ENCODE measurements around the gene UGT2B11. TPM values are rescaled to one million over a fixed set of nuclear protein-coding genes. Genes with fewer than 3 reads are reported as not detected.
"Not testable (repeated sequence)": the region's sequence is repeated elsewhere in the genome, so short reads cannot be mapped to it uniquely, and the experiment has no call there.

Gene UGT2B11
- not detected in 2 replicates for total RNA-seq

DNA sequence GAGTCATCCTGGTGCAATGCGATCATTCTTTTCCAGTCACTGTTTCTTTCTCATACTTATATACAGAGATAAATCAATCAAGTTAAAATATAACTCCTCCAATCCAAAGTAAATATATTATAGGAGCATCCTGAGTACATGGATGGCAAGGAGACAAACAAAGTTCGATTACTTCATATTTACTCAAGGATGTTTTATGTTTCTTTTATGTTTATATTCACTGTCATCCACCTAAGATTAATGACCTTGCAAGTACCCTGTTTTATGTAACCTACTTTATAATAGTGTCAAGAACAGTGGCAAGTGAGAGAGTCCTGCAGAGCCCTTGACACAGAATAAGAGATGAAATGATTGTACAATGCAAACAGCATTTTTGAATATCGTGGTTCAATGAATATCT is at the start of gene UGT2B11:
Gene UGT2B11 (minus strand): TSS at position 33 of the 400 bp plus-strand sequence. CDS start 26 bp downstream, at position 7.
- DNase-seq (ENCODE audit: low read depth), result no peak
- TF ChIP-seq, protein P1, sequence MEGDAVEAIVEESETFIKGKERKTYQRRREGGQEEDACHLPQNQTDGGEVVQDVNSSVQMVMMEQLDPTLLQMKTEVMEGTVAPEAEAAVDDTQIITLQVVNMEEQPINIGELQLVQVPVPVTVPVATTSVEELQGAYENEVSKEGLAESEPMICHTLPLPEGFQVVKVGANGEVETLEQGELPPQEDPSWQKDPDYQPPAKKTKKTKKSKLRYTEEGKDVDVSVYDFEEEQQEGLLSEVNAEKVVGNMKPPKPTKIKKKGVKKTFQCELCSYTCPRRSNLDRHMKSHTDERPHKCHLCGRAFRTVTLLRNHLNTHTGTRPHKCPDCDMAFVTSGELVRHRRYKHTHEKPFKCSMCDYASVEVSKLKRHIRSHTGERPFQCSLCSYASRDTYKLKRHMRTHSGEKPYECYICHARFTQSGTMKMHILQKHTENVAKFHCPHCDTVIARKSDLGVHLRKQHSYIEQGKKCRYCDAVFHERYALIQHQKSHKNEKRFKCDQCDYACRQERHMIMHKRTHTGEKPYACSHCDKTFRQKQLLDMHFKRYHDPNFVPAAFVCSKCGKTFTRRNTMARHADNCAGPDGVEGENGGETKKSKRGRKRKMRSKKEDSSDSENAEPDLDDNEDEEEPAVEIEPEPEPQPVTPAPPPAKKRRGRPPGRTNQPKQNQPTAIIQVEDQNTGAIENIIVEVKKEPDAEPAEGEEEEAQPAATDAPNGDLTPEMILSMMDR (conservative IDR thresholded peaks at IDR 0.05; ENCODE audit: low read depth, low read length), result no peak
- H3K4me3 ChIP-seq (ENCODE audit: low read depth, low read length), result no peak within 1 kb of the TSS

DNA sequence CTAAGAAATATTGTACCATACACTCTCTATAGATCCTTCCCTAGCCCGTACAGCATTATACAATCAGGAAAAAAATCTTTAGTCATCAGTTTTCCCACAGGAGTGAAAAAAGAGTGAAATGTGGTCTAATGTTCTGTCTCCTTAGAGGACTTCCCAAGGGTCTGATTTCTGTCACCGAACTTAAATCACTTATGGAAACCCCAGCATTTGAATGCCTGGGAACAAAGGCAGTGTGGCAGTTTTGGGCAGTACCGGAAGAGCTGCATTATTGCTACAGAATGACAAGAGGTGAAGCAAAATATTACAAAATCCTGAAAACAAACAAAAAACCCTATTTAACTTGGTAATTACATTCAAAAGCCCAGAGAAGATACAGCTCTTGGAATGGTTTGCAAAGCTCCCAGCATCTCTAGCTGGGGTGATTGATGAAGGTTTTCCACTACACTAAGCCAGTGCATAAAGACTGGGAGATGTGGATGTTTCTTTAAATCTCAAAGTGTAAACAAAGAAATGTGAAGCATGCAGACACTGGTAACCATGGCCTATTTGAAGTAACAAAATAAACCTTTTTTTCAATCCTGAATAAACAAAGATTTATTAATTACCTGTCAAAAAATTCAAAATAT is 38.7 kb upstream of the UGT2B11 start:
- not testable (repeated sequence) for DNase-seq (ENCODE audit: low read depth); H3K4me3 ChIP-seq (ENCODE audit: low read depth, low read length)

DNA sequence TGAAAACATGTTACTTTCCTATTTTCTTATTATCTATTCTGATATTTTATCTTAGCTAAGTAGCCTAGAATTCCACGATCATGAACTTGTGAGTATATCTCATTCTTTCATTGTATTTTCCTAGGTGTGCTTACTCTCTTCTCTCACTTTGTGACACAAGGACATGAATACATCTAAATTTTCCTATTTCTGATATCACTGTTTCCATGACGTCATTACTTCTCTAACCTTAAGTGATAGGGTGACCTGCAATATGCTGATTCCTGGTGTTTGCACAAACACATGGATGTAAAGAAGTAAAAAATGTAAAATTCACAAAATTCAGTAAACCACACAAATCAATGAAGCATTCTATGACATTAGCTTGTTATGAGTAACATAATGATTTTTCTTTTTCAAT is 36.3 kb upstream of the UGT2B11 start:
- not testable (repeated sequence) for DNase-seq (ENCODE audit: low read depth); H3K4me3 ChIP-seq (ENCODE audit: low read depth, low read length)

DNA sequence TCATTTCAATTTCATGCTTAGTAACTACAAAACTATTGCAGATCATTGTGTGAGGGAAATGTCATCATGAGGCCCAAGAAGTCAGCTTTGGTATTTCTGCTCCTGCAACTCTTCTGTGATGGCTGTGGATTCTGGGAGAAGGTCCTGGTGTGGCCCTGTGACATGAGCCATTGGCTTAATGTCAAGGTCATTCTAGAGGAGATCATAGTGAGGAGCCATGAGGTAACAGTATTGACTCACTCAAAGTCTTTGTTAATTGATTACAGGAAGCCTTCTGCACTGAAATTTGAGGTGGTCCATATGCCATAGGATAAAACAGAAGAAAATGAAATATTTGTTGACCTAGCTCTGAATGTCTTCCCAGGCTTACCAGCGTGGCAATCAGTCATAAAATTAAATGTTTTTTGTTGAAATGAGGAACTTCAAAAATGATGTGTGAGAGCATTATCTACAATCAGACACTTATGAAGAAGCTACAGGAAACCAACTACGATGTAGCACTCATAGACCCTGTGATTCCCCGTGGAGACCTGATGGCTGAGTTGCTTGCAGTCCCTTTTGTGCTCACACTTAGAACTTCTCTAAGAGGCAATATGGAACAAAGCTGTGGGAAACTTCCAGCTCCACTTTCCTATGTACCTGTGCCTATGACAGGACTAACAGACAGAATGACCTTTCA is 28.2 kb upstream of the UGT2B11 start:
- DNase-seq (ENCODE audit: low read depth); H3K4me3 ChIP-seq (ENCODE audit: low read depth, low read length): not testable (repeated sequence)

DNA sequence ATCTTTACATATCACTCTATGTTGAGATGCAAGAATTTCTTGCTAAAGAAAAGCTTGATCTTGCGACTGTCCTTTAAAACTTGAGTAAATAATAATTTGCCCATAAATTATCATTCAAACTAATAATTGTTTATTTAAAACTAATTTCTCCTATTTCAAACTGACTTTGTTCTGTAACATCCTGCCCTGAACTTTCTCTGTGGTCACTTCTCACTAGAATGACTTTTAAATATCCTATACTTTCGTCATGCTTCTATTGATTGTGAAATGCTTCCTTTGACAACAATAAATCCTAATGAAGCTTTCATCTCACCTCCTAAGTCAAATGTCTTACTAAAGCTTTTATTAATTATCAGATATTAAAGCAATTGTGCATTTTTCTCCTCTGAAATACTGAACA is 27.2 kb upstream of the UGT2B11 start:
- not testable (repeated sequence) for DNase-seq (ENCODE audit: low read depth); H3K4me3 ChIP-seq (ENCODE audit: low read depth, low read length)

DNA sequence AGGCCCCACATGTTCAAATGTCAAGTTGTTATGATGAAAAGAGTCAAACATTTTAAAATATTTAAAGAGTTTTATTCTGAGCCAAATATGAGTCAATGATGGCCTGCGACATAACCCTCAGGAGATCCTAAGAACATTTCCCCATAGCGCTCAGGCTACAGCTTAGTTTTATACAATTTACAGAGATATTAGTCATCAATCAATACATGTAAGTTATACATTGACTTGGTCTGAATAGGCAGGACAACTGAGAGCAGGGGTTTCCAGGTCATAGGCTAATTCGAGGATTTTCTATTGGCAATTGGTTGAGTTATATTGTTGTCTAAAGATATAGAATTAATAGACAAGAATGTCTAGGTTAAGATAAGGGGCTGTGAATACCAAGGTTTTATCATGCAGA is 26.2 kb upstream of the UGT2B11 start:
- not testable (repeated sequence) for DNase-seq (ENCODE audit: low read depth); H3K4me3 ChIP-seq (ENCODE audit: low read depth, low read length)

DNA sequence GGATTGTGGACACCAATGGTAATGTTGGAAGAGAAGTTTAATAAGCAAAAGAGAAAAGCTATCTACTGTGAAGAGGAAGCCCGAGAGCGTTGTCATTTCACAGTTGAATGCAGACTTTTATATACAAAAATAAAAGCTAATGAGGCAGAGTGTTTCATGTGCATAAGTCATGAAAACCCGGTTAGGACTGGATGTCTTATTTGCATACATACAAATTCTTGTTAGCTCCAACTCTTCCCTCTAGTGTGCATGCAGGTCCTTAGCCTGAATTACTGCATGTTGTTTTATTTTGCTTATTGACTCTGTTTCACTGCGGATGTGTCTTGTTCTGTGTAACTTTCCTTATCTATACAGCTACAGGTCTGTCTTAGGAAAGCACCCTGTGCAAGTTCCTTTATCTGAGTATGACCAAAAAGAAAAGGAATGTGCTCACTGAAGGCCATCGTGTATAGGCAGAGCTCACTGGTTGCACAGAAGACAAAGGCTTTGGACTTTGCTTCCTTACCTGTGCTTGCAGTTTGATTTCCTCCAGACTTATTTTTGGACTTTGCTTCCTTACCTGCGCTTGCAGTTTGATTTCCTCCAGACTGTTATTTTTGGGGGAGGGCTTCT is 25.1 kb upstream of the UGT2B11 start:
- no peak for DNase-seq (ENCODE audit: low read depth)
- TF ChIP-seq, protein P1 (conservative IDR thresholded peaks at IDR 0.05; ENCODE audit: low read depth, low read length), result no peak
- H3K4me3 ChIP-seq (ENCODE audit: low read depth, low read length), result no peak overlapping the region

DNA sequence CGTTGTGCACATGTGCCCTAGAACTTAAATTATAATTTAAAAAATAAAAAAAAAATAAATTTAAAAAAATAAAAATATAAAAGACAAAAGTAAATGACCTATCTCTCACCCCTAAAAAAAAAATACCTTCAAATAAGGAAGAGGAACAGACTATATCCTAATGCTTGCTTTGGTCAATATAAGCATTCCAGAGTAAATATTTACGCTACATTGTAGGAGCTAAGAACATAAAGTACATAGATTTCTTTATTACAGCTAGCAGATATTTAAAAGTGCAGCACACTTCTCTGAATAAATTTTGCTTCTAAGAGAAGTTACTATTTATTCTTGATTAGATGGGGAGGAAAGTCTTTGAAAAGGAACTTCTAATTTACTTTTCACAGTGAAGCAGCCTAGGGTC is 24.5 kb upstream of the UGT2B11 start:
- H3K4me3 ChIP-seq (ENCODE audit: low read depth, low read length), result no peak overlapping the region
- TF ChIP-seq, protein P1 (conservative IDR thresholded peaks at IDR 0.05; ENCODE audit: low read depth, low read length), result no peak
- DNase-seq (ENCODE audit: low read depth), result no peak

DNA sequence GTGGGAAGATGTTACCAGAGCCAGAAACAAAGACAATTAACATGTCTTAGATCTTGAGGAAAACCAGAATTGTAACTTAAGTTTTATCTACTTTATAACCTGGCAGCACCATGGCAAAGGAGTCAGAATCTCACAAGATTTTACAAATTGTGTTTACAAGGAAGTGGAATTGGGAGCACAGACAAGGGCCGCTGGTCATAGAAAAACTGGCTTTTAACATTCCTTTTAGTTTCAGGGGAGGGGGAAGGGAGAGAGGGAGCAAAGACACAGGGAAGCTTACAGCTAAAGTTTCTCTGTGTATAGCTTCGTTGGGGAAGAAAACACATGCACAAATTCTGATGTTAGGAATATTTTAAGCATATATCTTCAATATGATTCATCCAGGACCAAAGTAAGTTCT is 10.3 kb upstream of the UGT2B11 start:
- H3K4me3 ChIP-seq (ENCODE audit: low read depth, low read length), result no peak overlapping the region
- no peak for DNase-seq (ENCODE audit: low read depth)
- TF ChIP-seq, protein P1 (conservative IDR thresholded peaks at IDR 0.05; ENCODE audit: low read depth, low read length), result no peak

DNA sequence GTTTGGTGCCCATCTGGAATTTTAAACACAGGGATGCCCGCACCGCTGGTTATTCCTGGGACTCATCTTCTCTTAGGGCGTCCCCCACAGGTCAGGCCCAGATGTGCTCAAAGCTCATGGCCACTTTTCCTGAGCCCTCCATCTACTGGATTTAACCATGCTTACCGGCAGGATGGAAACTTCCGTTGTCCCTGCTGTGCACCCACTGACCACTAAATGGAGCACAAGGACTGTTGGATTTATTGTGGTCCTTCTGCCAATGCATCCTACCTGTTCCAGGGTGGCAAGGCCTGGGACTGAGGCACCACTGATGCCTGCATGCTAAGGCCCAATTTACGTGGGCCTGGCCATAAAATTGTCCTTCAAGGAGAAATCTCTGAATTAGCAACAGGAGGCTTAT is 8.7 kb upstream of the UGT2B11 start:
- not testable (repeated sequence) for H3K4me3 ChIP-seq (ENCODE audit: low read depth, low read length); DNase-seq (ENCODE audit: low read depth)

DNA sequence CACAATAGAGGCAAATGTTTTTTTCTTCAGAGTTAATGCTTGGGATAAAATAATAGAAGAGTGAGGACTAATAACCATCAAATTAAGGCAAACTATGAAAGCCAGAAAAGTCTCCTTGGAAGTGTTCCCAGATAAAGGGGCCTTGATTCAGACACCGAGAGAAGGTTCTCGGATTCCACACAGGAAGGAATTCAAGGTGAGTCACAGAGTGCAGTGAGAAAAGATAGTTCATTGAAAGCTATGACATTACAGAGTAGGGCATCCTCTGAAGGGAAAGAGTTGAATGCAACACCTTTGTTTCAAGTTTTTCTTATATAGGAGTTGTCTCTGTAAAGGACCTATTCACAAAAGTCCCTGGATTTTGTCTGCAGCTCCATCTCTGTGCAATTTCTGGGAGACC is 3.9 kb upstream of the UGT2B11 start:
- DNase-seq (ENCODE audit: low read depth), result not testable (repeated sequence)

More for the DNA sequence above, 3.9 kb upstream of the UGT2B11 start:
- H3K4me3 ChIP-seq (ENCODE audit: low read depth, low read length), result not testable (repeated sequence)

All from epithelial cell of proximal tubule (primary cell).